Natural killer cell (primary cell): ENCODE results near the gene TRIP10. TPM values are rescaled to one million over a fixed set of nuclear protein-coding genes. Genes with fewer than 3 reads are reported as not detected.

Source experiments
- ATAC-seq, 3 donors: fragments of 150-1000 bp in 2 of 3; fragments of 200-7000 bp in 1 of 3; cut with Tn5 transposase; 1 replicate in 1 of 3; 2 replicates in 2 of 3; pipeline ENCODE4 v1.10.0; 2021; ENCODE audit warnings: mild to moderate bottlenecking in 2 of 3, moderate library complexity in 2 of 3
- DNase-seq, 2 donors: peaks; one replicate each; pipeline versions ENCODE4 v3.0.0 to v3.0.0-alpha.2; 2013 to 2021; ENCODE audit warnings: mixed read lengths in 1 of 2
- H3K27ac ChIP-seq: one replicate; pipeline ENCODE4 v1.5.1; 2013; ENCODE audit warnings: mild to moderate bottlenecking, low read length
- H3K27me3 ChIP-seq: one replicate; pipeline ENCODE4 v1.6.1; 2013; ENCODE audit warnings: low read length; ENCODE audit not compliant: control insufficient read depth, insufficient read depth
- H3K36me3 ChIP-seq: one replicate; pipeline ENCODE4 v1.6.1; 2013; ENCODE audit warnings: low read length; ENCODE audit not compliant: control insufficient read depth, insufficient read depth
- H3K4me1 ChIP-seq: one replicate; pipeline ENCODE4 v1.6.1; 2013; ENCODE audit warnings: low read length; ENCODE audit not compliant: control insufficient read depth, insufficient read depth
- H3K4me3 ChIP-seq: one replicate; pipeline ENCODE4 v1.5.1; 2013; ENCODE audit warnings: low read length
- H3K9me3 ChIP-seq: one replicate; pipeline ENCODE4 v1.6.1; 2013; ENCODE audit warnings: low read length; ENCODE audit not compliant: control insufficient read depth, insufficient read depth
- H3K27ac Mint-ChIP-seq, 2 donors: one replicate each; pipeline ENCODE4 v1.8.0; 2022; ENCODE audit warnings: mild to moderate bottlenecking in 2 of 2, mixed read lengths in 2 of 2, moderate library complexity in 1 of 2
- H3K27me3 Mint-ChIP-seq, 2 donors: one replicate each; pipeline ENCODE4 v1.8.0; 2022; ENCODE audit warnings: low read depth in 2 of 2, mixed read lengths in 2 of 2
- H3K36me3 Mint-ChIP-seq: one replicate; pipeline ENCODE4 v1.8.0; 2022; ENCODE audit warnings: mixed read lengths
- H3K4me1 Mint-ChIP-seq, 2 donors: one replicate each; pipeline ENCODE4 v1.8.0; 2022; ENCODE audit warnings: mixed read lengths in 2 of 2
- H3K4me3 Mint-ChIP-seq: one replicate; pipeline ENCODE4 v1.8.0; 2022; ENCODE audit warnings: mild to moderate bottlenecking, moderate library complexity, mixed read lengths
- H3K9me3 Mint-ChIP-seq, 2 donors: one replicate each; pipeline ENCODE4 v1.8.0; 2022; ENCODE audit warnings: mixed read lengths in 2 of 2
- WGBS: methylation state at CpG from one replicate; pipeline ENCODE4 v1.1.7; 2013; ENCODE audit warnings: missing lambda C conversion rate; ENCODE audit not compliant: insufficient coverage; 5-methylcytosine and 5-hydroxymethylcytosine counted together
- intact Hi-C: fragments of 100-400 bp; cut with micrococcal nuclease; formaldehyde crosslinking; loops from one replicate; pipeline ENCODE4 v1.14.2; 2022
- total RNA-seq, 4 donors: library from RNA; stranded (reverse); fragments of 120-200 nt in 1 of 4; gene quantifications; one replicate each; pipeline versions ENCODE4 v1.2.3 to v1.2.4, GENCODE V29; 2013 to 2022
- TF ChIP-seq, protein P1 (sequence below): fragments of 200-600 bp; IDR thresholded peaks from one replicate; pipeline ENCODE4 v1.8.0; 2022; ENCODE audit warnings: antibody characterized with exemption

The TRIP10 gene
- total RNA-seq, 3 donors from 2014 or later (not counting 1 experiment from before 2014, with no cell fraction given) = 1.0 to 5.2 (median 3.3) TPM

DNA sequence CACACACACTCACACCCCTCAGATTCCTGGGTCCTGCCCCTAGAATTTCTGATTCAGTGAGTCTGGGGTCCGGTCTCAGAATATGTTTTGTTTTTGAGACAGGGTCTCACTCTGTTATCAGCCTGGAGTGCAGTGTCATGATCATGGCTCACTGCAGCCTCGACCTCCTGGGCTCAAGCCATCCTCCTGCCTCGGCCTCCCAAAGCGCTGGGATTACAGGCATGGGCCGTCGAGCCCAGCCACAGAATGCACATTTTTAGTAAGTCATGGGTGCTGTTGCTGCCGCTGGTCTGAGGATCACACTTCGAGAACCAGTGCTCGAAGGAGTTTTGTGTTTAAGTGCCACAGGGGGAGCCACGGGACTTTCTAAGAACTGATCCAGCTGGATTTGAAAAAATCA is 47.5 kb upstream of the TRIP10 start:
- no peak for DNase-seq
- H3K27me3 ChIP-seq = no peaks in the 10 kb centered on the region
- TF ChIP-seq, protein P1, sequence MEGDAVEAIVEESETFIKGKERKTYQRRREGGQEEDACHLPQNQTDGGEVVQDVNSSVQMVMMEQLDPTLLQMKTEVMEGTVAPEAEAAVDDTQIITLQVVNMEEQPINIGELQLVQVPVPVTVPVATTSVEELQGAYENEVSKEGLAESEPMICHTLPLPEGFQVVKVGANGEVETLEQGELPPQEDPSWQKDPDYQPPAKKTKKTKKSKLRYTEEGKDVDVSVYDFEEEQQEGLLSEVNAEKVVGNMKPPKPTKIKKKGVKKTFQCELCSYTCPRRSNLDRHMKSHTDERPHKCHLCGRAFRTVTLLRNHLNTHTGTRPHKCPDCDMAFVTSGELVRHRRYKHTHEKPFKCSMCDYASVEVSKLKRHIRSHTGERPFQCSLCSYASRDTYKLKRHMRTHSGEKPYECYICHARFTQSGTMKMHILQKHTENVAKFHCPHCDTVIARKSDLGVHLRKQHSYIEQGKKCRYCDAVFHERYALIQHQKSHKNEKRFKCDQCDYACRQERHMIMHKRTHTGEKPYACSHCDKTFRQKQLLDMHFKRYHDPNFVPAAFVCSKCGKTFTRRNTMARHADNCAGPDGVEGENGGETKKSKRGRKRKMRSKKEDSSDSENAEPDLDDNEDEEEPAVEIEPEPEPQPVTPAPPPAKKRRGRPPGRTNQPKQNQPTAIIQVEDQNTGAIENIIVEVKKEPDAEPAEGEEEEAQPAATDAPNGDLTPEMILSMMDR = no peak
- no peak for ATAC-seq
- Mint-ChIP-seq H3K27me3 (no peaks in the 10 kb centered on the region), H3K36me3 (no peaks in the 10 kb centered on the region), H3K4me3 (no peak overlapping the region), H3K9me3 (no peaks in the 10 kb centered on the region), H3K4me1 (peaks cover under 1 to 5% of the 10 kb centered on the region in 2 donors), H3K27ac (no peak overlapping the region)
- H3K9me3 ChIP-seq = no peaks in the 10 kb centered on the region
- no peak overlapping the region for H3K4me3 ChIP-seq
- no peaks in the 10 kb centered on the region for H3K36me3 ChIP-seq
- H3K27ac ChIP-seq = no peak overlapping the region
- WGBS = 82% methylated on average over 10 of the region's 10 CpGs
- no peaks in the 10 kb centered on the region for H3K4me1 ChIP-seq
- intact Hi-C loops = no loop called here

DNA sequence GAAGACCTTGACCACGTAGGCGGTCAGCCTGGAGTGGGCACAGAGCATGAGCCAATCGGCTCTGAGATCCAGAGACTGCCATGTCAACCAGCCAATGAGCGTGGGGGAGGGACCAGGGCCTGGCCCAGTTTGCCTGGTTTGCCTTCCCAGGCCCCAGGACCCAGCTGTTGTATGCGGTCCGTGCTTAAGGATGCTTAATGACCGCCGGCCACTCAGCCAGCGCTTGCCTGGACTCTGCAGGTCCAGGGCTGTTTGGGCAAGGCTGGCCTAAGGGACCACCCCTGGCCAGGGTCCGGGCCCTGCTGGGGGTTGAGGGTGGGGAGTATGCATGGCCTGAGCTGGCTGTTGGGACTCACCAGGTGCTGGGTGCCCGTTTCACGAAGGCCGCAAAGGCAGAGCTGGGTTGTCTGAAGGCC is 46.4 kb upstream of the TRIP10 start:
- Histone ChIP-seq H3K36me3 (no peaks in the 10 kb centered on the region), H3K9me3 (no peaks in the 10 kb centered on the region), H3K4me1 (peaks cover 4% of the 10 kb centered on the region), H3K27me3 (no peaks in the 10 kb centered on the region), H3K4me3 (no peak overlapping the region), H3K27ac (no peak overlapping the region)
- intact Hi-C loops = no loop called here
- ATAC-seq (no peak), DNase-seq (no peak)
- Mint-ChIP-seq H3K9me3 (no peaks in the 10 kb centered on the region), H3K4me3 (no peak overlapping the region), H3K36me3 (no peaks in the 10 kb centered on the region), H3K4me1 (peaks cover 6 to 8% of the 10 kb centered on the region in 2 donors), H3K27ac (no peak overlapping the region), H3K27me3 (no peaks in the 10 kb centered on the region)
- WGBS = 95% methylated on average over 13 of the region's 13 CpGs
- TF ChIP-seq, protein P1 = no peak

DNA sequence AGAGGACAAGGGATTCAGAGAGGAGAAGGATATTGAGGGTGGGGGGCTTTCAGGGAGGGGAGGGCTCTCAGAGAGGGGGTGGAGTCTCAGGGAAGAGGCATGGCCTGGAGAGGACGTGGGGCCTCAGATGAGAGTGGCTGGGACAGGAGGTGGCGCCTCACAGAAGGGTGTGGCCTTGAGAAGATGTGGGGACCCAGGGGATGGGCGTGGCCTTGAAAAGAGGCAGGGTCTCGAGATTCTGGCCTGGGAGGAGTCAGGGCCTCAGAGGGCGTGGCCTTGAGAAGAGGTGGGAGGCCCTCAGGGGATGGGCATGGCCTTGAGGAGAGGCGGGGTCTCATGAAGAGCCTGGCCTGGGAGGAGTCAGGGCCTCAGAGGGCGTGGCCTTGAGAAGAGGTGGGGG is 45.8 kb upstream of the TRIP10 start:
- 80% methylated on average over 7 of the region's 7 CpGs for WGBS
- no peak overlapping the region for H3K4me3 Mint-ChIP-seq

More for the DNA sequence above, 45.8 kb upstream of the TRIP10 start:
- Histone ChIP-seq H3K9me3 (no peaks in the 10 kb centered on the region), H3K4me1 (peaks cover 4% of the 10 kb centered on the region), H3K27me3 (no peaks in the 10 kb centered on the region), H3K27ac (no peak overlapping the region), H3K4me3 (no peak overlapping the region), H3K36me3 (no peaks in the 10 kb centered on the region)
- Mint-ChIP-seq H3K27me3 (no peaks in the 10 kb centered on the region), H3K9me3 (no peaks in the 10 kb centered on the region), H3K27ac (no peak overlapping the region), H3K36me3 (no peaks in the 10 kb centered on the region), H3K4me1 (peaks cover 6% of the 10 kb centered on the region in 2 donors)
- intact Hi-C loops = no loop called here
- TF ChIP-seq, protein P1 = no peak
- ATAC-seq (no peak), DNase-seq (no peak)
